ENCODE results near the gene NPTN.
"Not testable (repeated sequence)": the region's sequence is repeated elsewhere in the genome, so short reads cannot be mapped to it uniquely, and the experiment has no call there.

GRCh38 chr15:73548925-73549324 lies 84.3 kb downstream of the NPTN start:
- TF ChIP-seq CTCF (conservative IDR thresholded peaks at IDR 0.05; ENCODE audit: low read depth, low read length); EZH2 (IDR thresholded peaks at IDR 0.05; ENCODE audit: low read length, unreplicated experiment): not testable (repeated sequence)

Measured in PC-3 (cell line).